Activated CD4-positive, alpha-beta memory T cell treated with anti-CD3 and anti-CD28 coated beads, Interleukin-2, amount 10 ng/mL, durations not matched to agents 7 days and 5 days (primary cell): Measurements from ENCODE around the gene STAMBPL1. TPM values are rescaled to one million over a fixed set of nuclear protein-coding genes. Genes with fewer than 3 reads are reported as not detected.
A peak's percentile ranks its signal among the peaks of the same experiment; 100 is the strongest.

ENCODE experiments used
- CTCF ChIA-PET: fragments of 350-600 bp; sonication (Branson Sonifier 250); formaldehyde crosslinking; loops from one replicate; lab custom pipeline; 2021; ENCODE audit warnings: antibody characterized with exemption, inconsistent platforms; lab: Charles Lee
- POLR2A ChIA-PET: fragments of 350-600 bp; sonication (Branson Sonifier 250); formaldehyde crosslinking; loops from one replicate; lab custom pipeline; 2021; ENCODE audit warnings: antibody characterized with exemption; lab: Charles Lee
- DNase-seq: peaks from one replicate; pipeline ENCODE4 v3.0.0-alpha.2; 2020
- H3K27ac Mint-ChIP-seq: one replicate; pipeline ENCODE4 v1.8.0; 2021; ENCODE audit warnings: mild to moderate bottlenecking, mixed read lengths
- H3K27me3 Mint-ChIP-seq: one replicate; pipeline ENCODE4 v1.8.0; 2021; ENCODE audit warnings: mixed read lengths
- H3K36me3 Mint-ChIP-seq: one replicate; pipeline ENCODE4 v1.8.0; 2021; ENCODE audit warnings: low read depth, mixed read lengths
- H3K4me1 Mint-ChIP-seq: one replicate; pipeline ENCODE4 v1.8.0; 2021; ENCODE audit warnings: mixed read lengths
- H3K4me3 Mint-ChIP-seq: one replicate; pipeline ENCODE4 v1.8.0; 2021; ENCODE audit warnings: mild to moderate bottlenecking, mixed read lengths
- H3K9me3 Mint-ChIP-seq: one replicate; pipeline ENCODE4 v1.8.0; 2021; ENCODE audit warnings: mixed read lengths
- total RNA-seq, 2 experiments: library from RNA; stranded (reverse); gene quantifications; one replicate each; pipeline ENCODE4 v1.2.3, GENCODE V29; 2021

The STAMBPL1 gene
- total RNA-seq, 2 experiments from 2014 or later = 43.2 to 48.5 TPM

DNA sequence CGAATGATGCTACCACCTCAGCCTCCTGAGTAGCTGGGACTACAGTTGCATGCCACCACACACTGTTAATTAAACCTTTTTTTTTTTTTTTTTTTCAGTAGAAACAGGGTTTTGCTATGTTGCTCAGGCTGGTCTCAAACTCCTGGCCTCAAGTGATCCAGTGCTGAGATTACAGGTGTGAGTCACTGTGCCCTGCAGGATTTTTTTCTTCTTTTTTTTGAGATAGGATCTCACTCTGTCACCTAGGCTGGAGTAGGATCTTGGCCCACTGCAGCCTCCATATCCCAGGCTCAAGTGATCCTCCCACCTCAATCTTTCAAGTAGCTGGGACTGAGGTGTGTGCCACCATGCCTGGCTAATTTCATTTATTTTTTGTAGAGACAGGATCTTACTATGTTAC is 66.2 kb downstream of the STAMBPL1 start:
- POLR2A ChIA-PET = interaction anchor here (2.2 kb wide), 1 partner anchor 45 kb away, joined by 9 read pairs; the partner anchor contains the start of gene FAS
- Mint-ChIP-seq H3K36me3 (peaks cover 23% of the 10 kb centered on the region), H3K4me3 (no peak overlapping the region), H3K9me3 (no peaks in the 10 kb centered on the region), H3K27ac (no peak overlapping the region), H3K4me1 (peaks cover 17% of the 10 kb centered on the region), H3K27me3 (no peaks in the 10 kb centered on the region)
- no peak for DNase-seq
- CTCF ChIA-PET = interaction anchor here (0.6 to 5.4 kb wide), 3 partner anchors 9 to 12 kb away, joined by 4 to 40 read pairs (median 4); no protein-coding TSS in a partner anchor

DNA sequence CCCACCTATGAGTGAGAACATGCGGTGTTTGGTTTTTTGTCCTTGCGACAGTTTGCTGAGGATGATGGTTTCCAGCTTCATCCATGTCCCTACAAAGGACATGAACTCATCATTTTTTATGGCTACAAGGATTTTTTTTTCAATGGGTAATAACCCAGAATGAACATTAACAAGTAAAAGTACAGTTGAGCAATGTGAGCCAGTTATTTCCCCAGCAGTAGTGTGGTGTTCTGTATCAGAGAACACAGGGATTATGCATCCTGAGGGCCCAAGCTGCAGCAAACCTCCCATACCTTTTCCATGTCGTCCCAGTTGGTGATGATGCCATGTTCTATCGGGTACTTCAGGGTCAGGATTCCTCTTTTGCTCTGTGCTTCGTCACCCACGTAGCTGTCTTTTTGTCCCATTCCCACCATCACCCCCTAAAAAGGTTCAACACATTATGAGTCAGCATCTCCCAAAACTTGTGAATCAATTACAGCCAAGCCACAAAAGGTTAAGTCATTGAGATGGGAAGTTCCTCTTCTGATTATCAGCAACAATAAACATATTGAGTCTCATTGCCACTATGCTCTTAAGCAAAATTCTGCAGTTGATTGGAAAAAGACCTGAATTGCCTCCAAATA is 67.0 kb downstream of the STAMBPL1 start:
- H3K36me3 Mint-ChIP-seq = peaks cover 15% of the 10 kb centered on the region
- peaks cover 17% of the 10 kb centered on the region for H3K4me1 Mint-ChIP-seq
- H3K9me3 Mint-ChIP-seq = no peaks in the 10 kb centered on the region
- no peaks in the 10 kb centered on the region for H3K27me3 Mint-ChIP-seq
- POLR2A ChIA-PET = interaction anchor here (1.3 to 2.2 kb wide), 2 partner anchors 44 to 45 kb away, joined by 3 to 9 read pairs; partner anchors contain the start of gene FAS
- DNase-seq = no peak
- CTCF ChIA-PET = interaction anchor here (1.1 to 5.4 kb wide), 2 partner anchors 13 to 82 kb away, joined by 3 to 40 read pairs; no protein-coding TSS in a partner anchor
- no peak overlapping the region for H3K4me3 Mint-ChIP-seq
- no peak overlapping the region for H3K27ac Mint-ChIP-seq

DNA sequence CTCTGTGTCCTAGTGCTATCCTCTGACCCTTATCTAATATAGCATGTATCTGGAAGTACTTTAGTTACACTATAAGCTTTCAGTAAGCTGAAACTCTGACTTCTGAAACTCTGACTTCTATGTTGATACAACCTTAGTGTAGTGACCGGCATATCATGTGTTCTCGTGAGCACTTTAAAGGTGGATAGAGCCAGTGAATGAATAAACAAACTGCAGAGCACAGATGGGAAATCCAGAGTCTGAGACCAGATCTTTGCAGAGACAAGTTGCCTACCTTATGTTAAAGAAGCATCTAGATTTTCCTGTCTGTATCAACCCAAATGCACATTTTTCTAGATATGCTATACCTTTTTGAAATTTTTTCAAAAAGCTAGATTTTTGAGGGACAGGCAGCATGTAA is 69.0 kb downstream of the STAMBPL1 start:
- H3K9me3 Mint-ChIP-seq = no peaks in the 10 kb centered on the region
- no peak overlapping the region for H3K4me3 Mint-ChIP-seq
- POLR2A ChIA-PET = no interaction called here
- peaks cover 7% of the 10 kb centered on the region for H3K36me3 Mint-ChIP-seq
- H3K27me3 Mint-ChIP-seq = no peaks in the 10 kb centered on the region
- H3K27ac Mint-ChIP-seq = no peak overlapping the region
- H3K4me1 Mint-ChIP-seq = peaks cover 15% of the 10 kb centered on the region
- no peak for DNase-seq
- CTCF ChIA-PET = interaction anchor here (0.8 to 1.0 kb wide), 2 partner anchors 14 to 268 kb away, joined by 3 read pairs; no protein-coding TSS in a partner anchor

DNA sequence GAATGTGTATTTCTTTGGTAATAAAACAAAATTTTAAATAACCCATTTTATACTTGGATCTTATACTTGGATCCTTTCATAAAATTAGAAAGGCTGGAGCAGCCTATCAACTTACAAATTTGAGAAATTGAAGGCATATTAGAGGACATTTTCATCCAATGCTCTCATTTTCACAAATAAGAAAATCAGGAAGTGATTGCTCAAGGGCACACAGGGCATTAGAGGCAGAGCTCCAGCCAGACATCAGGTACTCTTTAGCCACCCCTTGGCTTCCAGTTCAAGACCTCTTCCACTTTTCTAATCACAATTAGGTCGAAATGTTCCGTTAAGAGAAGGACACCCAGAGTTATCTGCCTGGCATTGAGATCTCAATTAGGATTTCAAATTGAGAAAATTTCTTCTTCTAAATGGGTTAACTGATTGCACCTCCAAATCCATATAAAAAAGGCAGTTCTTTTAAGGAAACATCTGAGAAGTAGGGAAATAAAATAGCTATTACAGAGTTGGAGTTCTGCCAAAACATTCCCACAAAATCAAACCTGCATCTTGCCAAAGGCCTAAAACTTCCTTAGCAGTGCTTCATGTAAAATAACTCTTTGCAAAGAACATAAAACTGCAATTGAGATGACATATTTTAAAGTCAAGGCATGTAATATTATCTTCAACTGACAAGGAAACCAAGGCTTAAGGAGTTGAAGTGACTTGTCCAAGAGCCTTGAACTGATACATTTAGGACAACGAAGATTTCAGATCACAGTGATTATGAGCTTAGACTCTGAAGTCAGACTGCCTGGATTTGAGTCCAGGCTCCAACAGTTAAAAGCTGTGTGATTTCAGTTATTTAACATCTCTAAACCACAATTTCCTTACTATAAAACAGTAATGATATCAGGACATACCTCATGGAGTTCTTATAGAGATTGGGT is 70.1 kb downstream of the STAMBPL1 start:
- no peaks in the 10 kb centered on the region for H3K27me3 Mint-ChIP-seq
- ChIA-PET POLR2A (no interaction called here), CTCF (interaction anchor here (0.8 to 1.1 kb wide), 2 partner anchors 15 to 267 kb away, joined by 3 to 4 read pairs; no protein-coding TSS in a partner anchor)
- no peak overlapping the region for H3K4me3 Mint-ChIP-seq
- no peaks in the 10 kb centered on the region for H3K9me3 Mint-ChIP-seq
- H3K36me3 Mint-ChIP-seq = peaks cover 4% of the 10 kb centered on the region
- DNase-seq = no peak
- peaks cover 7% of the 10 kb centered on the region for H3K4me1 Mint-ChIP-seq
- H3K27ac Mint-ChIP-seq = no peak overlapping the region

DNA sequence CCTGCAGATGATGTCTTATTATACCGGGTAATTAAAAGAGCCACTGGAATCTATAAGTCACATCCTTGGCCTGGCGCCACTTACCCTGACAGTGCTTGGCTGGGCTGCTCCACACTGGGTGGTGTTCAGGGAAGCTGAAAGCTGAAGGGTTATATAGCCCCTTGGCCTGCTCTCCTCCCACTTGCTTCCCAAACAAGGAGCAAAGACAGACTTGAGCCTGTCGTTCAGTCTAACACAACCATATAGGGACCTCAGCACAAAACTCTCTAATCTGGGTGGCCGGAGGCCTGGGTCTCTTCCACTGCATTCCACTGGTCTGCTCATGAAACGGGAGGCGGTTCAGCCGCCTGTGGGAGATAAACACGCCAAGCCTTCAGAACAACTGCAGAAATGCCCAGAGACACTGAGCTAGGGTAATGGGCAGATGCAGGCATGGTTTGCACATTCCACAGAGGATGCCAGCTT is 72.6 kb downstream of the STAMBPL1 start, which contains the start of gene ACTA2:
ACTA2 (minus strand) TSS at position 127 of the 465 bp plus-strand sequence. CDS start 3,843 bp downstream, outside the sequence.
- no peaks in the 10 kb centered on the region for H3K36me3 Mint-ChIP-seq
- no peaks in the 10 kb centered on the region for H3K4me1 Mint-ChIP-seq

DNA sequence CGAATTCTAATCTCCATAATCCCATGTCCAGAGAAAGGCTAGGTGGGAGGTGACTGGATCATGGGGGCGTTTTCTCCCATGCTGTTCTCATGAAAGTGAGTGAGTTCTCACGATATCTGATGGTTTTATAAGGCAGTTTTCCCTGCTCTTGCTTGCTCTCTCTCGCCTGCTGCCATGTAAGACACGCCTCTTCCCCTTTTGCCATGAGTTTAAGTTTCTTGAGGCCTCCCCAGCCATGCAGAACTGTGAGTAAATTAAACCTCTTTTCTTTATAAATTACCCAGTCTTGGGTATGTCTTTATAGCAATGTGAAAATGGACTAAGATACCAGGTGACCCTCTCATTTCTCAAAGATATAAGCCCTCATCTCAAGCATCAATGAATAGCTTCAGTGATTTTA is 73.6 kb downstream of the STAMBPL1 start:
- DNase-seq = no peak
- ChIA-PET POLR2A (no interaction called here), CTCF (no interaction called here)
- no peaks in the 10 kb centered on the region for H3K9me3 Mint-ChIP-seq
- no peak overlapping the region for H3K27ac Mint-ChIP-seq
- no peak overlapping the region for H3K4me3 Mint-ChIP-seq
- H3K27me3 Mint-ChIP-seq = no peaks in the 10 kb centered on the region
- no peaks in the 10 kb centered on the region for H3K36me3 Mint-ChIP-seq
- no peaks in the 10 kb centered on the region for H3K4me1 Mint-ChIP-seq

More for the DNA sequence above, 72.6 kb downstream of the STAMBPL1 start, which contains the start of gene ACTA2:
- Mint-ChIP-seq H3K4me3 (no peak within 1 kb of the TSS), H3K27me3 (no peaks in the 10 kb centered on the region), H3K9me3 (no peaks in the 10 kb centered on the region), H3K27ac (no peak within 1 kb of the TSS)
- CTCF ChIA-PET = interaction anchor here (0.5 kb wide), 1 partner anchor 21 kb away, joined by 5 read pairs; no protein-coding TSS in a partner anchor
- POLR2A ChIA-PET = no interaction called here
- DNase-seq = no peak

DNA sequence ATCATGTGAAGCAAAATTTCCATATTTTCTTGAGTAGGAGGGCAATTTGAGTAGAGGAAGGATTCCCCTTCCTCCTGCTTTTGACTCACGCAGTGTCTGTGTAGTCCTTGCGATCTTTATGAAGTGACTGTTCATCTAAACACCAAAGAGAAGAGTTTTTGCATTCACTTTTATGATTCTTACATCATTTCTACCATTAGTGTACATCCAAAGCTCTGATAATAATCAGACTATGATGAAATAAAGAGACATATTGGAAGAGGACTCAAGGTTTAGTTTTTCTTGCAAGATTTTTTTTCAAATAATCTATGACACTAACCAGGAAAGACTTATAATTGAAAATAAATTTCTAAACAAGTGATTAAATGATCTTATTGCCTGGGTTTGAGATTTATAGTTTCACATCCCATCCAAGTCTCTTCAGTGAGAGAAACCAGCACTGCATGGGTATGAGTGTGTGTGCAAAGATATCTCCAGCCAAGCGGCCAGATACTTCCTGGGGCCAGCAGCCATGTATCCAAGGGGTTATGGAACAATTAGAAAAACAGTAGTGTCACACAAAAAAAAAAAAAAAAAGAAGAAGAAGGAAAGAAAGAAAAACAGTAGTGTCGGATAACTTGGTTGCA is 74.5 kb downstream of the STAMBPL1 start:
- Mint-ChIP-seq H3K36me3 (no peaks in the 10 kb centered on the region), H3K9me3 (no peaks in the 10 kb centered on the region), H3K27me3 (no peaks in the 10 kb centered on the region), H3K4me1 (no peaks in the 10 kb centered on the region), H3K27ac (no peak overlapping the region), H3K4me3 (no peak overlapping the region)
- CTCF ChIA-PET = interaction anchor here (0.5 to 0.9 kb wide), 4 partner anchors 8 to 1164 kb away, joined by 3 to 8 read pairs (median 4); no protein-coding TSS in a partner anchor
- DNase-seq = no peak
- POLR2A ChIA-PET = no interaction called here

DNA sequence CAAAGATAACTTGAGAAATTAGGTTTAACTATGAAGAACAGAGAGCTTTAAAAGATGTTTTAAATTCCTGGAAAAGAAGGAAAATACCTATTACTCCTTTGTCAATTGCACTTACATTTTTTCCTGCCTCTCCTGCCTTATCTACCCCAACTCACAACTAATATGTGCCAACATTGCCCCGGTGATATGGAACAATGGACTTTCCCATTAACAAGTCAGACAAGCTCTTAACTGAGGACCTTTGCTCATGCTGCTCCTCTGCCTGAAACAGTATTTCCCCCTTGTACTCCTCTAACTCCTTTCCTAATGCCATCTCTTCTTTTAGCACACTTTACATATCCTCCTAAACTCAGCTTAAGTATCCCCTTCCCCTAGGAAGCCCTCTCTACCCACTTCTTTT is 77.3 kb downstream of the STAMBPL1 start:
- POLR2A ChIA-PET = no interaction called here
- CTCF ChIA-PET = interaction anchor here (0.9 to 1.3 kb wide), 2 partner anchors 23 kb away, joined by 3 read pairs; no protein-coding TSS in a partner anchor
- H3K27ac Mint-ChIP-seq = no peak overlapping the region

DNA sequence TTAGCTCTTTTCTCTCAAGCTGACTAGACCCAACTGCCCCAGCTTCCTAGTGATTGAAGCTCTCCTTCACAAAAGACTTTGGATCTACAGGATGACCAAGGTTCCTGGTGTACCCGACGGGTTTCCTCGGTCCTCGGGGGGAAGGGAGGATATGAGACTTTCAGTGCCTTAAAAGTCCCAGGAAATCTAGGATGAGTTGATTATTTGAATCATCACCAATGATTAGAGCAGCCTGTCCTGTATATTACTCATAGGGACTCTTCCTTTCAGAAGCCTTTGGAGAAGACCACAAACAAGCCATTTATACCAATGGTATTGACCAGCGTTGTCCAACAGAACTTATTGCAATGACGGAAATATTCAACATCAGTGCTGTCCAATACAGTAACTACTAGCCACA is 78.7 kb downstream of the STAMBPL1 start:
- H3K4me1 Mint-ChIP-seq = peaks cover 29% of the 10 kb centered on the region
- no peak overlapping the region for H3K4me3 Mint-ChIP-seq
- CTCF ChIA-PET = interaction anchor here (1.3 kb wide), 1 partner anchor 24 kb away, joined by 3 read pairs; no protein-coding TSS in a partner anchor
- POLR2A ChIA-PET = interaction anchor here (1.4 kb wide), 1 partner anchor 21 kb away, joined by 3 read pairs; no protein-coding TSS in a partner anchor
- peaks cover 2% of the 10 kb centered on the region for H3K36me3 Mint-ChIP-seq
- H3K27ac Mint-ChIP-seq = no peak overlapping the region
- no peaks in the 10 kb centered on the region for H3K27me3 Mint-ChIP-seq
- DNase-seq = no peak
- H3K9me3 Mint-ChIP-seq = no peaks in the 10 kb centered on the region

More for the DNA sequence above, 77.3 kb downstream of the STAMBPL1 start:
- H3K27me3 Mint-ChIP-seq = no peaks in the 10 kb centered on the region
- H3K36me3 Mint-ChIP-seq = no peaks in the 10 kb centered on the region
- peaks cover 23% of the 10 kb centered on the region for H3K4me1 Mint-ChIP-seq
- H3K4me3 Mint-ChIP-seq = no peak overlapping the region
- DNase-seq = no peak
- no peaks in the 10 kb centered on the region for H3K9me3 Mint-ChIP-seq

DNA sequence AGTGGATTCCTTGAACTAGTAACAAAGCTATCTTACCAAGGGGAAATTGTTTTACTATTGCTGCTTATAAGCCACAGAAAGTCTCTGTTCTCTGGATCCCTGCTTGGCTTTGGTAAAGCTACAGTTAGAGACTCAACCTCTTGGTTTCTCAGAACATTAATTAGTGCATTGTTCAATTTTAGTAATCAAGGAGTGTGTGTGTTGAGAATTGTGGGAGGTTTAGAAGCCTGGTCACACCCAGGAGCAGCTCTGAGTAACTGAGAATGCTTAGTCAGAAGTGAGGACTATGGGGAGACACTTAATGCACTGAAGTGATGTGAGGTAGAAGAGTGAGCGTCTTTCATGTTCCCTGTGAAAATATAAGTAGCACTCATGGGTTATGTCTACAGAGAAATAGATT is 80.8 kb downstream of the STAMBPL1 start:
- peaks cover 29% of the 10 kb centered on the region for H3K4me1 Mint-ChIP-seq
- CTCF ChIA-PET = interaction anchor here (0.8 kb wide), 1 partner anchor 24 kb away, joined by 3 read pairs; no protein-coding TSS in a partner anchor
- no peak overlapping the region for H3K4me3 Mint-ChIP-seq
- H3K27me3 Mint-ChIP-seq = no peaks in the 10 kb centered on the region
- H3K36me3 Mint-ChIP-seq = peaks cover 2% of the 10 kb centered on the region
- H3K27ac Mint-ChIP-seq = peak overlapping the region; percentile 21
- DNase-seq = no peak
- POLR2A ChIA-PET = interaction anchor here (1.0 kb wide), 2 partner anchors 14 to 29 kb away, joined by 5 read pairs; partner anchors contain the start of gene FAS
- no peaks in the 10 kb centered on the region for H3K9me3 Mint-ChIP-seq

DNA sequence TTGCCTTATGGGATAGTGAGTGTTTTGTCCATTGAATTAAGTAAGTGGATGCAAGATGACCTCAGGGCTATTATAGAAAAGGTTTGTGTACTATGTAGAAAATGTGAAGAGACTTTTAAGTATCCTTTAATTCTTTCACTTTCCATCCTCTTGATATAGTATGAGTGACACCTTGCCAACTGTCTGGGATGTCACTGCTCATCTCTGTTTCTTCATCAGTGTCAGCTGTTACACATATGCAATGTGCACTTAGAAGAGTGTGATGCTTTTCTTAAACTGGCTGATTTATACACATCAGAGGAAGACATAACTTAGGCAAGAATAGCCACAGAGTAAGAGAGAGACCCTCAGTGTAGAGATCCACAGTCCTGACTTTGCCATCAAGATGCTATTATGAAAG is 81.2 kb downstream of the STAMBPL1 start:
- Mint-ChIP-seq H3K9me3 (no peaks in the 10 kb centered on the region), H3K27ac (no peak overlapping the region), H3K4me1 (peaks cover 29% of the 10 kb centered on the region), H3K36me3 (peaks cover 2% of the 10 kb centered on the region), H3K4me3 (no peak overlapping the region), H3K27me3 (no peaks in the 10 kb centered on the region)
- ChIA-PET CTCF (no interaction called here), POLR2A (interaction anchor here (1.0 kb wide), 1 partner anchor 29 kb away, joined by 5 read pairs; the partner anchor contains the start of gene FAS)
- DNase-seq = no peak

DNA sequence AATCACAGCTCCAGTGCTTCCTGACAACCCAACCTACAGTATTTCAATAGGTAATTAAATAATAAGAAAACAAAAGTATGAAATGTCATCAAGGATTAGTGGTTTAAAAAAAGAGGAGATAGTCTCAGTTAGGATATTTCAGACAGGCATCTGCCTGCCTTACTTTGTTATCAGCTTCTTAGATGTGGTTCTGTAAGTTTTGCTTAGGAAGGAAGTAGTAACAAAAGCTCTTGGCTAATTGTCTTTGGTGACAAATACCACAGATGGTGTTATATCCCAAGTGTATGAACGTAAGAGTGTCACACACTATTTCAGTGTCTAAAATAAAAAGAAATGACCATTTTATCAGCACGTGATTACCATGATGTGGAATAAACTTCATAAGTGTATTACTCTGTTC is 82.3 kb downstream of the STAMBPL1 start:
- Mint-ChIP-seq H3K36me3 (peaks cover 2% of the 10 kb centered on the region), H3K4me3 (no peak overlapping the region), H3K27me3 (no peaks in the 10 kb centered on the region), H3K27ac (peak overlapping the region; percentile 1), H3K9me3 (no peaks in the 10 kb centered on the region), H3K4me1 (peaks cover 29% of the 10 kb centered on the region)
- CTCF ChIA-PET = interaction anchor here (0.6 to 1.3 kb wide), 2 partner anchors 25 to 28 kb away, joined by 3 to 5 read pairs; partner anchors contain the start of gene FAS
- POLR2A ChIA-PET = interaction anchor here (0.6 to 1.0 kb wide), 4 partner anchors 25 to 39 kb away, joined by 3 to 6 read pairs (median 3); partner anchors contain the start of gene FAS
- no peak for DNase-seq
